ENCODE results near the gene SRSF8. TPM values are rescaled to one million over a fixed set of nuclear protein-coding genes. Genes with fewer than 3 reads are reported as not detected.

Gene SRSF8
- total RNA-seq, 1 donor from 2014 or later = 11.5 TPM

Other genes starting within 250 kb of the SRSF8 start
- gene CWC15, start 93.4 kb upstream of the SRSF8 start, total RNA-seq = 28.7 TPM
- gene KDM4D, start 93.2 kb upstream of the SRSF8 start, total RNA-seq = 1.0 TPM
- not detected for gene KDM4E, start 41.7 kb upstream of the SRSF8 start, total RNA-seq
- gene KDM4F, start 17.5 kb upstream of the SRSF8 start, total RNA-seq = not detected
- gene ENDOD1, start 22.9 kb downstream of the SRSF8 start, total RNA-seq = 99.2 TPM
- 93.4 TPM for gene SESN3, start 164.3 kb downstream of the SRSF8 start, total RNA-seq